Colonic mucosa (tissue), 4 donors: ENCODE results near the gene AUTS2. TPM values are rescaled to one million over a fixed set of nuclear protein-coding genes. Genes with fewer than 3 reads are reported as not detected.
A peak's percentile ranks its signal among the peaks of the same experiment; 100 is the strongest.

Experiments
- DNase-seq: peaks from one replicate; pipeline ENCODE4 v3.0.0-alpha.2; 2020
- H3K27ac ChIP-seq: fragments of 200-600 bp; one replicate; pipeline ENCODE4 v1.8.0; 2021
- H3K27me3 ChIP-seq: fragments of 200-600 bp; one replicate; pipeline ENCODE4 v1.8.0; 2021
- H3K36me3 ChIP-seq: fragments of 200-600 bp; one replicate; pipeline ENCODE4 v1.8.0; 2021
- H3K4me1 ChIP-seq: fragments of 200-600 bp; one replicate; pipeline ENCODE4 v1.8.0; 2021; ENCODE audit warnings: mild to moderate bottlenecking
- H3K4me3 ChIP-seq: fragments of 200-600 bp; one replicate; pipeline ENCODE4 v1.8.0; 2021
- H3K9ac ChIP-seq, 2 donors: one replicate each; pipeline ENCODE4 v1.7.0; 2013; ENCODE audit warnings: control low read depth in 2 of 2, low read depth in 2 of 2, low read length in 2 of 2
- H3K9me3 ChIP-seq: fragments of 200-600 bp; one replicate; pipeline ENCODE4 v1.8.0; 2021
- CTCF ChIP-seq: fragments of 200-600 bp; IDR thresholded peaks from one replicate; pipeline ENCODE4 v1.8.0; 2022; ENCODE audit warnings: antibody characterized with exemption, mild to moderate bottlenecking
- intact Hi-C: fragments of 100-400 bp; cut with DNase I; formaldehyde crosslinking; loops from one replicate; pipeline ENCODE4 v1.14.1; 2022
- total RNA-seq, 2 donors: library from RNA; stranded (reverse); fragmentation: NEBNext Ultra II Directional in 1 of 2; extraction: Animal tissue kit (Norgen Biotek cat#: 25700) in 1 of 2; gene quantifications; one replicate each; pipeline ENCODE4 v1.2.1, GENCODE V29; 2021
- donor health status: healthy.
- donor health status: DM: no; HTN: no; CAD: no.
- donor health status: DM: no; HTN: no; CAD: no.

The AUTS2 gene
- total RNA-seq, 2 donors from 2014 or later: 39.8 to 42.3 TPM

GRCh38 chr7:69651101-69651590 is 52.9 kb downstream of the AUTS2 start:
- H3K9me3 ChIP-seq: no peaks in the 10 kb centered on the region
- no peak for TF ChIP-seq CTCF
- intact Hi-C loops: no loop called here
- H3K4me3 ChIP-seq: no peak overlapping the region
- no peak overlapping the region for H3K27ac ChIP-seq
- H3K4me1 ChIP-seq: no peaks in the 10 kb centered on the region
- no peak for DNase-seq
- H3K27me3 ChIP-seq: no peaks in the 10 kb centered on the region
- no peaks in the 10 kb centered on the region for H3K36me3 ChIP-seq
- H3K9ac ChIP-seq: no peak overlapping the region

GRCh38 chr7:69652947-69653701 is 54.8 kb downstream of the AUTS2 start:
- Histone ChIP-seq H3K4me3 (no peak overlapping the region), H3K27ac (no peak overlapping the region), H3K27me3 (no peaks in the 10 kb centered on the region), H3K9me3 (no peaks in the 10 kb centered on the region), H3K9ac (no peak overlapping the region), H3K36me3 (no peaks in the 10 kb centered on the region), H3K4me1 (no peaks in the 10 kb centered on the region)
- no peak for DNase-seq
- no peak for TF ChIP-seq CTCF
- intact Hi-C loops: no loop called here

GRCh38 chr7:69653806-69654205 is 55.5 kb downstream of the AUTS2 start:
- intact Hi-C loops: no loop called here

GRCh38 chr7:69654381-69654780 is 56.1 kb downstream of the AUTS2 start:
- DNase-seq: peak; percentile 20
- Histone ChIP-seq H3K27ac (no peak overlapping the region), H3K9ac (no peak overlapping the region), H3K9me3 (no peaks in the 10 kb centered on the region), H3K36me3 (no peaks in the 10 kb centered on the region), H3K4me1 (no peaks in the 10 kb centered on the region), H3K27me3 (no peaks in the 10 kb centered on the region), H3K4me3 (no peak overlapping the region)
- TF ChIP-seq CTCF: no peak
- intact Hi-C loops: no loop called here

More at GRCh38 chr7:69653806-69654205, 55.5 kb downstream of the AUTS2 start:
- no peak for DNase-seq
- no peak overlapping the region for H3K9ac ChIP-seq
- no peaks in the 10 kb centered on the region for H3K9me3 ChIP-seq
- TF ChIP-seq CTCF: no peak
- H3K27me3 ChIP-seq: no peaks in the 10 kb centered on the region
- H3K4me3 ChIP-seq: no peak overlapping the region
- H3K27ac ChIP-seq: no peak overlapping the region
- no peaks in the 10 kb centered on the region for H3K4me1 ChIP-seq
- no peaks in the 10 kb centered on the region for H3K36me3 ChIP-seq

- no peaks in the 10 kb centered on the region for H3K4me1 ChIP-seq
- DNase-seq: no peak
- H3K9ac ChIP-seq: no peak overlapping the region
- no peaks in the 10 kb centered on the region for H3K27me3 ChIP-seq
- no peaks in the 10 kb centered on the region for H3K36me3 ChIP-seq
- TF ChIP-seq CTCF: no peak
- no peak overlapping the region for H3K27ac ChIP-seq
- intact Hi-C loops: no loop called here
- no peak overlapping the region for H3K4me3 ChIP-seq
- H3K9me3 ChIP-seq: no peaks in the 10 kb centered on the region
Measured at GRCh38 chr7:69654849-69655707, 56.8 kb downstream of the AUTS2 start.
